Neuronal stem cell (in vitro differentiated cells): ENCODE measurements around the gene ST6GALNAC3.

ENCODE experiments used
- DNase-seq: peaks from one replicate; pipeline ENCODE4 v3.0.0-alpha.2; 2013; ENCODE audit warnings: low spot score
- H2AFZ ChIP-seq: one replicate; pipeline ENCODE4 v1.6.1; 2013; ENCODE audit warnings: mild to moderate bottlenecking, low read length, inconsistent platforms
- H2AK5ac ChIP-seq: 2 replicates; pipeline ENCODE4 v1.6.1; 2013; ENCODE audit warnings: low read depth, mild to moderate bottlenecking, inconsistent platforms, low read length, moderate library complexity, mixed read lengths
- H2BK120ac ChIP-seq: 2 replicates; pipeline ENCODE4 v1.6.1; 2013; ENCODE audit warnings: low read depth, mild to moderate bottlenecking, inconsistent platforms, low read length, moderate library complexity, mixed read lengths
- H2BK12ac ChIP-seq: one replicate; pipeline ENCODE4 v1.6.1; 2013; ENCODE audit warnings: low read length, inconsistent platforms
- H2BK15ac ChIP-seq: 2 replicates; pipeline ENCODE4 v1.6.1; 2013; ENCODE audit warnings: mild to moderate bottlenecking, low read length, inconsistent platforms, mixed read lengths
- H2BK5ac ChIP-seq: one replicate; pipeline ENCODE4 v1.6.1; 2013; ENCODE audit warnings: inconsistent platforms, mild to moderate bottlenecking, low read length, moderate library complexity
- H3K14ac ChIP-seq: one replicate; pipeline ENCODE4 v1.6.1; 2013; ENCODE audit warnings: low read length, inconsistent platforms
- H3K18ac ChIP-seq: 2 replicates; pipeline ENCODE4 v1.6.1; 2013; ENCODE audit warnings: low read length, inconsistent platforms
- H3K23ac ChIP-seq: 2 replicates; pipeline ENCODE4 v1.6.1; 2013; ENCODE audit warnings: low read depth, mild to moderate bottlenecking, mixed read lengths, low read length, inconsistent platforms; ENCODE audit not compliant: poor library complexity
- H3K27ac ChIP-seq: replicated peaks from 3 replicates; pipeline ENCODE4 v1.5.1; 2013; ENCODE audit warnings: low read length, inconsistent platforms
- H3K27me3 ChIP-seq, 3 experiments: 2 replicates each; pipeline ENCODE4 v1.6.1; 2013; ENCODE audit warnings: low read length in 3 of 3, mild to moderate bottlenecking in 2 of 3, inconsistent platforms in 1 of 3, low read depth in 1 of 3, mixed read lengths in 1 of 3, moderate library complexity in 1 of 3; ENCODE audit not compliant: control insufficient read depth in 3 of 3, insufficient read depth in 3 of 3
- H3K36me3 ChIP-seq, 2 donors: replicated peaks in 1 of 2; 2 replicates each; pipeline ENCODE4 v1.6.1; 2013; ENCODE audit warnings: low read length in 2 of 2; ENCODE audit not compliant: control insufficient read depth in 2 of 2, insufficient read depth in 2 of 2
- H3K4ac ChIP-seq: 2 replicates; pipeline ENCODE4 v1.6.1; 2013; ENCODE audit warnings: inconsistent platforms, mild to moderate bottlenecking, low read length, moderate library complexity
- H3K4me1 ChIP-seq, 2 donors: 1 replicate in 1 of 2; 2 replicates in 1 of 2; pipeline ENCODE4 v1.6.1; 2013; ENCODE audit warnings: low read length in 2 of 2, low read depth in 1 of 2; ENCODE audit not compliant: control insufficient read depth in 2 of 2, insufficient read depth in 1 of 2
- H3K4me2 ChIP-seq: one replicate; pipeline ENCODE4 v1.6.1; 2013; ENCODE audit warnings: mild to moderate bottlenecking, low read length, inconsistent platforms; ENCODE audit not compliant: insufficient read depth, poor library complexity, severe bottlenecking
- H3K4me3 ChIP-seq, 2 donors: 2 replicates each; pipeline ENCODE4 v1.5.1; 2013; ENCODE audit warnings: low read length in 2 of 2, mild to moderate bottlenecking in 2 of 2, inconsistent platforms in 1 of 2, moderate library complexity in 1 of 2
- H3K79me1 ChIP-seq: one replicate; pipeline ENCODE4 v1.6.1; 2013; ENCODE audit warnings: low read depth, mild to moderate bottlenecking, inconsistent platforms, low read length, moderate library complexity
- H3K9ac ChIP-seq: one replicate; pipeline ENCODE4 v1.6.1; 2013; ENCODE audit warnings: mild to moderate bottlenecking, low read depth, low read length, inconsistent platforms; ENCODE audit not compliant: poor library complexity
- H3K9me3 ChIP-seq, 2 donors: replicated peaks in 1 of 2; 2 replicates each; pipeline versions ENCODE3 to v1.6.1; 2013; ENCODE audit warnings: low read length in 2 of 2, mild to moderate bottlenecking in 2 of 2, inconsistent platforms in 1 of 2, low read depth in 1 of 2, mixed read lengths in 1 of 2, moderate library complexity in 1 of 2; ENCODE audit not compliant: control insufficient read depth in 2 of 2, insufficient read depth in 1 of 2
- H4K8ac ChIP-seq: one replicate; pipeline ENCODE4 v1.6.1; 2013; ENCODE audit warnings: low read depth, mild to moderate bottlenecking, inconsistent platforms, low read length, moderate library complexity
- H4K91ac ChIP-seq: one replicate; pipeline ENCODE4 v1.6.1; 2013; ENCODE audit warnings: low read length, low read depth, mild to moderate bottlenecking, inconsistent platforms; ENCODE audit not compliant: poor library complexity
- WGBS, 2 donors: extraction: QIAGEN DNeasy Blood & Tissue Kit; methylation state at CpG; one replicate each; pipeline ENCODE4 v1.1.7; 2013; ENCODE audit warnings: missing lambda C conversion rate in 2 of 2, mixed read lengths in 1 of 2; ENCODE audit not compliant: insufficient read length in 2 of 2, insufficient replicate concordance in 1 of 2; ENCODE audit errors: extremely low coverage in 2 of 2; 5-methylcytosine and 5-hydroxymethylcytosine counted together

ST6GALNAC3 gene

DNA sequence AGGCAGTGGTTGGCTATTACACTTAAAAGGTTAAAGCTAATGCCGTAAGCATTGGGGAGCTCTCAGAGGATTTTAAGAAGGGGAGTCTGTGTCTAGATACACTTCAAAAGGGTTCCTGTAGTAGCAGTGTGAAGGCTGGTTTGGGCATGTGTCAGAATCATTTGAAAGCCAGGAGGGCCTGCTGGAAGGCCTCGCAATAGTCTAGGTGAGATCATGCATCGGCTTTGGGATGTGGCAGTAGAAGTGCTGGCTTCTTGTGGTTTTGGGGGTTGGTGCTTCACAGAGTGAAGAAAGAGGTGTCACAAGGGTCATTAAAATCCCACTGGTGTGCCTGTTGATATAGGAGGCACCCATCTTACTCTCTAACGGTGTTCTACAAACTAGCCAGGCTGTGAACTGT, 85.7 kb downstream of the ST6GALNAC3 start:
- Histone ChIP-seq H3K18ac (no peak overlapping the region), H2BK15ac (no peak overlapping the region), H3K4me1 (peaks cover 0 to 1% of the 10 kb centered on the region in 2 donors), H2AK5ac (no peak overlapping the region), H3K27ac (no peak overlapping the region), H2AFZ (no peak overlapping the region), H3K14ac (no peak overlapping the region), H2BK5ac (no peak overlapping the region), H3K27me3 (no peaks in the 10 kb centered on the region), H2BK12ac (no peak overlapping the region), H3K23ac (no peak overlapping the region), H3K9me3 (no peaks in the 10 kb centered on the region), H3K9ac (no peak overlapping the region), H3K36me3 (no peaks in the 10 kb centered on the region), H3K4ac (no peak overlapping the region), H3K4me3 (no peak overlapping the region), H2BK120ac (no peak overlapping the region), H4K91ac (no peak overlapping the region), H4K8ac (no peak overlapping the region), H3K79me1 (no peaks in the 10 kb centered on the region), H3K4me2 (no peak overlapping the region)
- WGBS, 2 donors: no CpG with 5 or more reads among the region's 4 CpGs
- no peak for DNase-seq

- WGBS, 2 donors: no CpG with 5 or more reads among the region's 2 CpGs
Measured at GRCh38 chr1:76161451-76161850, 86.9 kb downstream of the ST6GALNAC3 start.

DNA sequence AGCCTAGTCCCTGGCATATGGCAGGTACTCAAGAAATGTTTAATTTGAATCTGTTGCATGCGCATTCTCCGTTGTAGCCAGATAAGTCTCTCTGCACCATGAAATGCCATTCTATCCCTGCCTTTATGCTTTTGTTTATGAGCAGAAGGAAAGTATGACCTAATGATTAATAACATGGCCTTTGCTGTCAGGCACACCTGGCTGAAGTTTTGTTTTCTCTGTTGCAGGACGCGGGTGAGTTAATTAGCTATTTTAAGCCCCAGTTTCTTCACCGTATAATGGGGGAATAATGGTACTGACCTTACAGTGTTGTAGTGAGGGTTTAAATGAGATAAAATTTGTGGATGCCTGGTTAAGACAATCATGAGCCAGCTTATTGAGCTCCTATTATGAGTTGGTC, 87.7 kb downstream of the ST6GALNAC3 start:
- Histone ChIP-seq H2AFZ (no peak overlapping the region), H2AK5ac (no peak overlapping the region), H3K23ac (no peak overlapping the region), H3K14ac (no peak overlapping the region), H3K4me2 (no peak overlapping the region), H4K91ac (no peak overlapping the region), H2BK5ac (no peak overlapping the region), H3K18ac (no peak overlapping the region), H3K36me3 (no peaks in the 10 kb centered on the region), H3K27me3 (no peaks in the 10 kb centered on the region), H3K9me3 (no peaks in the 10 kb centered on the region), H2BK12ac (no peak overlapping the region), H4K8ac (no peak overlapping the region), H3K4me3 (no peak overlapping the region), H2BK15ac (no peak overlapping the region), H2BK120ac (no peak overlapping the region), H3K79me1 (no peaks in the 10 kb centered on the region), H3K27ac (no peak overlapping the region), H3K9ac (no peak overlapping the region), H3K4me1 (peaks cover 0 to 1% of the 10 kb centered on the region in 2 donors), H3K4ac (no peak overlapping the region)
- DNase-seq: no peak
- WGBS, 2 donors: no CpG with 5 or more reads among the region's 5 CpGs

More at GRCh38 chr1:76161451-76161850, 86.9 kb downstream of the ST6GALNAC3 start:
- H3K14ac ChIP-seq: no peak overlapping the region
- no peaks in the 10 kb centered on the region for H3K36me3 ChIP-seq
- no peak overlapping the region for H3K4ac ChIP-seq
- no peak overlapping the region for H4K91ac ChIP-seq
- no peaks in the 10 kb centered on the region for H3K79me1 ChIP-seq
- no peak overlapping the region for H3K4me3 ChIP-seq
- H3K9ac ChIP-seq: no peak overlapping the region
- no peaks in the 10 kb centered on the region for H3K9me3 ChIP-seq
- no peak overlapping the region for H2BK15ac ChIP-seq
- no peak overlapping the region for H2BK120ac ChIP-seq
- H3K4me2 ChIP-seq: no peak overlapping the region
- H3K27ac ChIP-seq: no peak overlapping the region
- H3K18ac ChIP-seq: no peak overlapping the region
- H2AFZ ChIP-seq: no peak overlapping the region
- no peak overlapping the region for H2BK5ac ChIP-seq
- H2AK5ac ChIP-seq: no peak overlapping the region
- no peak overlapping the region for H2BK12ac ChIP-seq
- H3K4me1 ChIP-seq: peaks cover 0 to 1% of the 10 kb centered on the region in 2 donors
- no peak overlapping the region for H4K8ac ChIP-seq
- H3K23ac ChIP-seq: no peak overlapping the region
- H3K27me3 ChIP-seq: no peaks in the 10 kb centered on the region
- no peak for DNase-seq

- Histone ChIP-seq H2AK5ac (no peak overlapping the region), H3K27ac (no peak overlapping the region), H4K91ac (no peak overlapping the region), H2BK120ac (no peak overlapping the region), H2BK15ac (no peak overlapping the region), H3K18ac (no peak overlapping the region), H3K4me3 (no peak overlapping the region), H3K4me1 (peaks cover 0 to 1% of the 10 kb centered on the region in 2 donors), H3K4me2 (no peak overlapping the region), H3K9ac (no peak overlapping the region), H4K8ac (no peak overlapping the region), H3K4ac (no peak overlapping the region), H2BK5ac (no peak overlapping the region), H3K36me3 (no peaks in the 10 kb centered on the region), H3K9me3 (no peaks in the 10 kb centered on the region), H3K27me3 (no peaks in the 10 kb centered on the region), H2AFZ (no peak overlapping the region), H2BK12ac (no peak overlapping the region), H3K79me1 (no peaks in the 10 kb centered on the region), H3K14ac (no peak overlapping the region), H3K23ac (no peak overlapping the region)
- DNase-seq: no peak
Measured at GRCh38 chr1:76164165-76164564, 89.6 kb downstream of the ST6GALNAC3 start.
